GM12891 (cell line): ENCODE data around the gene RSBN1L.

ENCODE experiments used
- POLR2A ChIP-seq: IDR thresholded peaks from 2 replicates; pipeline ENCODE4 v1.6.1; 2011; ENCODE audit warnings: low read depth, low read length, control low read depth
- POLR2AphosphoS5 ChIP-seq: IDR thresholded peaks from 2 replicates; pipeline ENCODE4 v1.6.1; 2011; ENCODE audit warnings: low read depth, low read length, control low read depth
- TAF1 ChIP-seq: IDR thresholded peaks from 2 replicates; pipeline ENCODE4 v1.6.1; 2011; ENCODE audit warnings: low read depth, low read length, control low read depth

DNA sequence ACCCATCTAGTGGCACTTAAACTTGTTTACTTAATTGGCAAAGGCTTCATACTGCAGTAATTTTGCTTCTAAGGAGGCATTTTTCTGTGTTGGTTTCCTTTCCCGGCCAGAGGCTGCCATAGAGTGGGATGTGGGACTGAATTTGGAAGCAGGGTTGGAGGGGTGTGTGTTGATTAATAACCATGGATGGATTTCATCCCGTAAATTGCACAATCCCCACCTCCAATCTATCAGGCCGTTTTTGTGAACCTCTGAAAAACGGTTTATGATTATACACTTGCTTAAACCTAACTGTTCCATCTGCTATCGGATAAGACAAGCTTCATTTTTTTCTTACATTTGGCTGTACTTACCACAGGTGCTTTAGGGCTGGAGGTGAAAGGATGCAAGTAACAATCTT, 100.7 kb downstream of the RSBN1L start:
- TF ChIP-seq POLR2AphosphoS5 (no peak), TAF1 (no peak), POLR2A (no peak)
